Stimulated activated CD8-positive, alpha-beta memory T cell treated with anti-CD3 and anti-CD28 coated beads, Interleukin-4, amount 100 ng/mL, for 1 hour (primary cell): ENCODE results near the gene NOP16.

Source experiments
- DNase-seq, 2 donors: peaks; one replicate each; pipeline ENCODE4 v3.0.0-alpha.2; 2020; ENCODE audit warnings: low read depth in 2 of 2, low spot score in 1 of 2

Gene NOP16

GRCh38 chr5:176360894-176361436 is 27.4 kb downstream of the NOP16 start:
- DNase-seq = no peak

GRCh38 chr5:176359658-176360057 is 28.7 kb downstream of the NOP16 start:
- DNase-seq = no peak

- no peak for DNase-seq
Measured at GRCh38 chr5:176356179-176356566, 32.2 kb downstream of the NOP16 start.

GRCh38 chr5:176355400-176356178 is 32.8 kb downstream of the NOP16 start:
- DNase-seq = no peak

- no peak for DNase-seq
Measured at GRCh38 chr5:176353533-176353932, 34.9 kb downstream of the NOP16 start.

- DNase-seq = no peak
Measured at GRCh38 chr5:176352116-176352878, 36.1 kb downstream of the NOP16 start.

- DNase-seq = no peak
Measured at GRCh38 chr5:176350416-176350815, 38.0 kb downstream of the NOP16 start.

- no peak for DNase-seq
Measured at GRCh38 chr5:176342766-176343458, 45.5 kb downstream of the NOP16 start.

GRCh38 chr5:176342158-176342483 is 46.3 kb downstream of the NOP16 start:
- no peak for DNase-seq

GRCh38 chr5:176341325-176342157 is 46.9 kb downstream of the NOP16 start:
- DNase-seq = no peak

GRCh38 chr5:176339304-176339703 is 49.1 kb downstream of the NOP16 start:
- DNase-seq = no peak

- no peak for DNase-seq
Measured at GRCh38 chr5:176337913-176338312, 50.5 kb downstream of the NOP16 start.

GRCh38 chr5:176334031-176334770 is 54.2 kb downstream of the NOP16 start:
- no peak for DNase-seq
